Dendritic cell treated with granulocyte-macrophage colony-stimulating factor and Interleukin-4, amounts not matched to agents 40 ng/mL and 50 ng/mL, for 4 days (primary cell): ENCODE results near the gene WAPL.

ENCODE experiments used
- H3K27ac Mint-ChIP-seq: one replicate; pipeline ENCODE4 v1.8.0; 2022; ENCODE audit warnings: mild to moderate bottlenecking, mixed read lengths
- H3K27me3 Mint-ChIP-seq: one replicate; pipeline ENCODE4 v1.8.0; 2022; ENCODE audit warnings: mild to moderate bottlenecking, mixed read lengths
- H3K36me3 Mint-ChIP-seq: one replicate; pipeline ENCODE4 v1.8.0; 2022; ENCODE audit warnings: low read depth, mixed read lengths
- H3K4me1 Mint-ChIP-seq: one replicate; pipeline ENCODE4 v1.8.0; 2022; ENCODE audit warnings: low read depth, mixed read lengths
- H3K4me3 Mint-ChIP-seq: one replicate; pipeline ENCODE4 v1.8.0; 2022; ENCODE audit warnings: mild to moderate bottlenecking, moderate library complexity, mixed read lengths
- H3K9me3 Mint-ChIP-seq: one replicate; pipeline ENCODE4 v1.8.0; 2022; ENCODE audit warnings: mixed read lengths
- intact Hi-C: fragments of 100-400 bp; cut with micrococcal nuclease; formaldehyde crosslinking; loops from one replicate; pipeline ENCODE4 v1.15.0; 2022

Gene WAPL

DNA sequence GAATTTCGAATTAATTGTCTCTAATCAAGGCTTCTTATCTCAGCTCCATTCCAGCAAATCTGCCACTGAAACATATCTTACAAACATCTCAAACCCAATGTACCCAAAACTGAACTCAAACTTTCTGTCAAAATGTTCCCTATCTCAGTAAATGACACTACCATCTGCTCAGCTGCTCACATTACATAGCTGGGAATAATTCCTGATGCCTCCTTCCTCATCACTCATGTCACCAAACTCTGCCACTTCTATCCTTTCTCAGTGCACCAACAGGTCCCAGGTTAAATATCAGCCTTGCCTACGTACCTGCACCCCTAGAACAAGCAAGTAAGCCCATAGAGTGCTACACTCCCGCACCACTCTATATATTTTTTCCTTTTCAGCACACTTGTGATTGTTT lies 12.4 kb downstream of the WAPL start:
- intact Hi-C loops, result loop anchor here (5.0 kb wide), 1 partner anchor 67 kb away; no protein-coding TSS in a partner anchor
- Mint-ChIP-seq H3K27ac (no peak overlapping the region), H3K4me1 (peaks cover 29% of the 10 kb centered on the region), H3K9me3 (no peaks in the 10 kb centered on the region), H3K27me3 (no peaks in the 10 kb centered on the region), H3K4me3 (no peak overlapping the region), H3K36me3 (peaks cover 23% of the 10 kb centered on the region)

DNA sequence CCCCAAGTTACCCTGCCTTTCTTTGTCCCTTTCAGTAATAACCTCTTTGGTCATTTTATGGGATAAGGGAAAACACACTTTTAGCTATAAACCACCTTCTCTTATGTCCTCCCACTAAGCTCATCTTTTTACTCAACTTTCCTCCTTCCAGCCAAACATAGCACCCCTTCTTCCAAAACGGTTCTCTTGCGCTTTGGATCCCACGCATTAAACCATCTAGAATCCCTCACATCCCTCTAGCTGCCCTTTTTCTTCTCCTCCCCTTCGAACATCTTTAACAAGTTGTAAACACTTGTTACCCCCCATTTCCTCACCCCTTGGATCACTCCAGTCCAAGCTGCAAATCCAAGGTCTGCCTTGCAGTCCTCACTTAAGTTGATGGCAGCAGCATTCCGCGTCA lies 13.4 kb downstream of the WAPL start:
- Mint-ChIP-seq H3K4me1 (peaks cover 21% of the 10 kb centered on the region), H3K36me3 (peaks cover 23% of the 10 kb centered on the region), H3K27ac (no peak overlapping the region), H3K9me3 (no peaks in the 10 kb centered on the region), H3K27me3 (no peaks in the 10 kb centered on the region), H3K4me3 (no peak overlapping the region)
- intact Hi-C loops, result loop anchor here (5.0 kb wide), 1 partner anchor 66 kb away; no protein-coding TSS in a partner anchor

DNA sequence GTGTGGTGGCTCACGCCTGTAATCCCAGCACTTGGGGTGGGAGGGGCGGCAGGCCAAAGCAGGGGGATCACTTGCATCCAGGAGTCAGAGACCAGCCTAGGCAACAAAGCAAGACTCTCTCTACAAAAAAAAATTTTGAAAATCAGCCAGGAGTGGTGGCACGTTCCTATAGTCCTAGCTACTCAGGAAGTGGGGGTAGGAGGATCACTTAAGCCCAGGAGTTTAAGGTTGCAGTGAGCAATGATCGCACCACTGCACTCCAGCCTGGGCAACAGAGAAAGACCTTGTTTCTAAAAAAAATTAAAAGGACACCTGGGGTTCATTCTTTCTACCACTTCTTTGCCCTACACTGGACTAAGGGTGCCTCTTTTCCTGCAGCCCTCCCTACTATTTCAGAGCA lies 15.1 kb downstream of the WAPL start:
- H3K27ac Mint-ChIP-seq, result no peak overlapping the region

DNA sequence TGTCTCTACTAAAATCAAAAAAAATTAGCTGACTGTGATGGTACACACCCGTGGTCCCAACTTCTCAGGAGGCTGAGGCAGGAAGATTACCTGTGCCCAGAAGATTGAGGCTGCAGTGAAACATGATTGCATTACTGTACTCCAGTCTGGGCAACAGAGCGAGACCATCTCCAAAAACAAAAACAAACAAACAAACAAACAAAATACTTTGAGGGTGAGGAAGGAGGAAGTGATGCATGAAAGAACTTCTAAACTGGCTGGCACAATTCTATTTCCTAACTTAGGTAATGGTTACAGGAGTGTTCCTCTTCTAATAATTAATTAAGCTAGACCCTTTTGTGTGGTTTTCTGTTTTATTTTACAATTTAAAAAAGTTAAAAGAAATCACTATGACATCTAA lies 15.5 kb downstream of the WAPL start:
- no peak overlapping the region for H3K4me3 Mint-ChIP-seq
- peaks cover 40% of the 10 kb centered on the region for H3K36me3 Mint-ChIP-seq
- no peaks in the 10 kb centered on the region for H3K9me3 Mint-ChIP-seq

More for the DNA sequence above, 15.1 kb downstream of the WAPL start:
- Mint-ChIP-seq H3K27me3 (no peaks in the 10 kb centered on the region), H3K36me3 (peaks cover 36% of the 10 kb centered on the region), H3K4me1 (peaks cover 15% of the 10 kb centered on the region), H3K4me3 (no peak overlapping the region), H3K9me3 (no peaks in the 10 kb centered on the region)
- intact Hi-C loops, result loop anchor here (5.0 kb wide), 1 partner anchor 64 kb away; no protein-coding TSS in a partner anchor

DNA sequence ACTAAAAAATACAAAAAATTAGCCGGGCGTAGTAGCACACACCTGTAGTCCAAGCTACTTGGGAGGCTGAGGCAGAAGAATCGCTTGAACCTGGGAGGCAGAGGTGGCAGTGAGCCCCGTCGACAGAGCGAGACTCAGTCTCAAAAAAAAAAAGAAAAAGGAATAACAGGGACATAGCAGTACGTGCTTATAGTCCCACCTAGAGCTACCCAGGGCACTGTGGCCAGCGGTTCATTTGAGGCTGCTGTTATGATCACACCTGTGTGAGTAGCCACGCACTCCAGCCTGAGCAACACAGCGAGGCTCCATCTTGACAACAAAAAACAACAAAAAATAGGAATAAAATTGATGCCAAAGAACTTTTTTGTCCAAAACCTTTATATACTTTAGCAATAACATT lies 17.1 kb downstream of the WAPL start:
- Mint-ChIP-seq H3K27ac (no peak overlapping the region), H3K4me3 (no peak overlapping the region)

More for the DNA sequence above, 15.5 kb downstream of the WAPL start:
- no peak overlapping the region for H3K27ac Mint-ChIP-seq
- peaks cover 15% of the 10 kb centered on the region for H3K4me1 Mint-ChIP-seq
- intact Hi-C loops, result loop anchor here (5.0 kb wide), 1 partner anchor 64 kb away; no protein-coding TSS in a partner anchor
- no peaks in the 10 kb centered on the region for H3K27me3 Mint-ChIP-seq

GRCh38 chr10:86500846-86501245 lies 20.7 kb downstream of the WAPL start:
- intact Hi-C loops, result no loop called here
- no peak overlapping the region for H3K4me3 Mint-ChIP-seq
- H3K27me3 Mint-ChIP-seq, result no peaks in the 10 kb centered on the region
- peaks cover 84% of the 10 kb centered on the region for H3K36me3 Mint-ChIP-seq
- H3K27ac Mint-ChIP-seq, result no peak overlapping the region
- no peaks in the 10 kb centered on the region for H3K9me3 Mint-ChIP-seq
- H3K4me1 Mint-ChIP-seq, result peaks cover 17% of the 10 kb centered on the region

More for the DNA sequence above, 17.1 kb downstream of the WAPL start:
- peaks cover 23% of the 10 kb centered on the region for H3K4me1 Mint-ChIP-seq
- H3K27me3 Mint-ChIP-seq, result no peaks in the 10 kb centered on the region
- H3K36me3 Mint-ChIP-seq, result peaks cover 56% of the 10 kb centered on the region
- intact Hi-C loops, result no loop called here
- H3K9me3 Mint-ChIP-seq, result no peaks in the 10 kb centered on the region

DNA sequence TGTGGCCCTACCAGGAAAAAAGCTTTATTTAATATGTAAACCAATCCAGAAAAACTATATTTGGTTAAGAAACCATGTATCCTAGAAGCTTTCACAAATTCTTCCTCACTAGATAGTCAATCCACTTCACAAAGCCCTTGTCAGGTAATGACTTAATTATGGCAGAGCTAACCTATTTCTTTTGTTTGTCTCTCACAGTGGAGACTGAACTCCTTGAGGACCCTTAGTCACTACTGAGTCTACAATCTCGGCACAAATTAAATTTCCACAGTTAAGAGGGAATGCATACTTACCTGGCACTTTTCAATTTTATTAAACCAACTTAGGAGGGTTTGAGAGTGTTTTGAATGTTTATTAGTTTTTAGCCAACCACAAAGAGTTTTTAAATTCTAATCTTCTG lies 23.0 kb downstream of the WAPL start:
- peaks cover 91% of the 10 kb centered on the region for H3K36me3 Mint-ChIP-seq
- no peaks in the 10 kb centered on the region for H3K27me3 Mint-ChIP-seq
- no peak overlapping the region for H3K27ac Mint-ChIP-seq
- H3K9me3 Mint-ChIP-seq, result no peaks in the 10 kb centered on the region
- intact Hi-C loops, result no loop called here
- no peak overlapping the region for H3K4me3 Mint-ChIP-seq
- peaks cover 17% of the 10 kb centered on the region for H3K4me1 Mint-ChIP-seq

- no peak overlapping the region for H3K4me3 Mint-ChIP-seq
- H3K9me3 Mint-ChIP-seq, result no peaks in the 10 kb centered on the region
- peaks cover 88% of the 10 kb centered on the region for H3K36me3 Mint-ChIP-seq
- H3K4me1 Mint-ChIP-seq, result peaks cover 12% of the 10 kb centered on the region
- no peak overlapping the region for H3K27ac Mint-ChIP-seq
- intact Hi-C loops, result no loop called here
- no peaks in the 10 kb centered on the region for H3K27me3 Mint-ChIP-seq
These were observed 24.0 kb downstream of the WAPL start for GRCh38 chr10:86497621-86498020.

DNA sequence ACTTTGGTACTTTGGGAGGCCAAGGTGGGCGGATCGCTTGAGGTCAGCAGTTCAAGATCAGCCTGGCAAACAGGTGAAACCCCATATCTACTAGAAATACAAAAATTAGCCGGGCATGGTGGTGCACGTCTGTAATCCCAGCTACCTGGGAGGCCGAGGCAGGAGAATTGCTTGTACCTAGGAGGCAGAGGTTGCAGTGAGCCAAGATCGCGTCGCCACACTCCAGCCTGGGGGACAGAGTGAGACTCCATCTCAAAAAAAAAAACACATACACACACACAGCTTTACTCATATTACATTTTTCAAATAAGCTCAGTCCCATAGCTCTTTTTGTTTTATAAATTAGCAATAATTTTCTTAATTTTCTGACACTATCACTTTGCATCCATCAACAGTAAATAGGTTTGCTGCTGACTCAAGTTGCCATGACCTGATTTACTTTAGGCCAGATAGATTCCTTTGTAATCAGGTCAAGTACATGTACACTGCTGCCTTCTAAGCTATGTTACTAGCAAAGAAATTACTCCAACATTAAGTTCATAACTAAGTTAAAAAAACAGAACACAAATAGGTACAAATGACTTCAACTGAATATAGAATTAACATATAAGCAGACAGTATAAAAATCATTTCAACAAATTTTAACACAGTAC lies 31.5 kb downstream of the WAPL start:
- H3K4me1 Mint-ChIP-seq, result no peaks in the 10 kb centered on the region
- peaks cover 89% of the 10 kb centered on the region for H3K36me3 Mint-ChIP-seq
- H3K27ac Mint-ChIP-seq, result no peak overlapping the region
- no peaks in the 10 kb centered on the region for H3K9me3 Mint-ChIP-seq
- intact Hi-C loops, result no loop called here
- H3K4me3 Mint-ChIP-seq, result no peak overlapping the region
- no peaks in the 10 kb centered on the region for H3K27me3 Mint-ChIP-seq

GRCh38 chr10:86489071-86489810 lies 32.4 kb downstream of the WAPL start:
- peaks cover 89% of the 10 kb centered on the region for H3K36me3 Mint-ChIP-seq

DNA sequence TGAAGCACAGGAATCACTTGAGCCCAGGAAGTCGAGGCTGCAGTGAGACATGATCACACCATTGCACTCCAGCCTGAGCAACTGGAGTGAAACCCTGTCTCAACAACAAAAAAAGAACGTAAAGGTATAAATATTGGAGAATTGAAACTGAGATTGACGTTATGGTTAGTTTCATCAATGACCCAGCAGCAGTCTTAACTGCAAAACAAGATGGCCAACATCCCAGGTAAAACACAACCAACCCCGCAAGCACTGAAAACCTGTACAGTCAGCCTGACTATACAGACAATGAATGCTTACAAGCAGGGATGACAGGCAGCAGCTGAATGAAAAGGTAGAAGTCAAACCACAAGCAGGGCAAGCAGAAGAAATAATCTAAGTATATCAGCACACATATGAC lies 34.7 kb downstream of the WAPL start:
- Mint-ChIP-seq H3K9me3 (no peaks in the 10 kb centered on the region), H3K27ac (no peak overlapping the region), H3K4me1 (no peaks in the 10 kb centered on the region), H3K4me3 (no peak overlapping the region), H3K36me3 (peaks cover 95% of the 10 kb centered on the region), H3K27me3 (no peaks in the 10 kb centered on the region)
- intact Hi-C loops, result no loop called here

More at GRCh38 chr10:86489071-86489810, 32.4 kb downstream of the WAPL start:
- no peak overlapping the region for H3K4me3 Mint-ChIP-seq
- H3K9me3 Mint-ChIP-seq, result no peaks in the 10 kb centered on the region
- H3K4me1 Mint-ChIP-seq, result no peaks in the 10 kb centered on the region
- no peak overlapping the region for H3K27ac Mint-ChIP-seq
- intact Hi-C loops, result no loop called here
- H3K27me3 Mint-ChIP-seq, result no peaks in the 10 kb centered on the region

DNA sequence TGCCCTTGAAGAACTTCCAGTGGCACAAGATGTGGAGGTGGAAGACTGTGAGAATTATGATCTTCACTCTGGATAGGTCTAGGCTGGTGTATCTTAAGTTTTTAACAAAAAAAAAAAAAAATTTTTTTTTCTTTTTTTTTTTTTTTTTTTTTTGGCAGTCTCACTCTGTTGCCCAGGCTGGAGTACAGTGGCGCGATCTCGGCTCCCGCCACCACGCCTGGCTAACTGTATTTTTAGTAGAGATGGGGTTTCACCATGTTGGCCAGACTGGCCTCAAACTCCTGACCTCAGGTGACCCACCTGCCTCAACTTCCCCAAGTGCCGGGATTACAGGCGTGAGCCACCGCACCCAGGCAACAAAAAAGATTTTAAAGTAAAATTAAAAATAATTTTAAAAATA lies 37.9 kb downstream of the WAPL start:
- H3K9me3 Mint-ChIP-seq, result no peaks in the 10 kb centered on the region
- H3K27ac Mint-ChIP-seq, result no peak overlapping the region
- intact Hi-C loops, result no loop called here
- no peaks in the 10 kb centered on the region for H3K27me3 Mint-ChIP-seq
- H3K4me3 Mint-ChIP-seq, result no peak overlapping the region
- H3K4me1 Mint-ChIP-seq, result no peaks in the 10 kb centered on the region
- peaks cover 84% of the 10 kb centered on the region for H3K36me3 Mint-ChIP-seq

DNA sequence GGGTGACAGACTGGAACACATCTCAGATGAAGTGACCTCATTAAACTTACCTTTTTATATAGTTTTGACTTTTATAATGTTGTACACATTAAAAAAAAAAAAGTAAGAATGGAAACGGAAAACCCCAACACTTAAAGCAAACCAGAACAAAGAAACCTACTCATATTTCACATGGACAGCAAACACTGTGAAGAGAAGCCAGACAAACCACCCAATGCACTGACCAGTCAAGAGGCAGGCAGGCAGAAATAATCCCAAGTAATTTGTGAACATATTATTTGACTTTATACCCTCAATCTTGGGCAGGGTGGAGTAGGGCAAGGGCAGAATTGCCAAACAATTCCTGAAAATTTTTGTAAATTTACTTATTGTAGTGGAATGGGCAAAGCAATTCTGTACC lies 39.8 kb downstream of the WAPL start:
- Mint-ChIP-seq H3K36me3 (peaks cover 81% of the 10 kb centered on the region), H3K9me3 (no peaks in the 10 kb centered on the region), H3K4me3 (no peak overlapping the region), H3K27me3 (no peaks in the 10 kb centered on the region), H3K27ac (no peak overlapping the region), H3K4me1 (no peaks in the 10 kb centered on the region)
- intact Hi-C loops, result no loop called here

DNA sequence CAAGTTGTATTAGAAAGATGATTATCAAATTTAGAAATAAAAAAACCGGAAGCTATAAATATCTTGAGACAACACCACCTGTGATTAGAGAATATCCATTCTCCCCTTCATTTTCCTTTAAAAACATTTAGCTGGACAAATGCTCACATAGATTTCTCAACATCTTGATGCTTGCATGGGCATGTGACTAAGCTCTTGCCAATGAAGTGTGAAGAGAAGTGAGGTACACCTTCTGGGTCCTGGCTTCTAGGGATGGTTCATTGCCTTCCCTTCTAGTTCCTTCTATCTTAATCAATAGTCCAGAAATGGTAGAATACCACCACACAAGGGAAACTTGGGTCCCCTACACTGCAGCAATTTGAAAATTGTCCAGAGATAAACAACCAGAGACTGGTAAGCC lies 41.0 kb downstream of the WAPL start:
- intact Hi-C loops, result no loop called here
- no peak overlapping the region for H3K4me3 Mint-ChIP-seq
- H3K27me3 Mint-ChIP-seq, result no peaks in the 10 kb centered on the region
- no peak overlapping the region for H3K27ac Mint-ChIP-seq
- no peaks in the 10 kb centered on the region for H3K9me3 Mint-ChIP-seq
- H3K4me1 Mint-ChIP-seq, result no peaks in the 10 kb centered on the region
- peaks cover 78% of the 10 kb centered on the region for H3K36me3 Mint-ChIP-seq
